NCI-H187 (cell line): ENCODE results near the gene FBXO24.

ENCODE experiments used
- DNase-seq, 2 experiments: peaks; one replicate each; lab custom pipeline; 2025; lab: John Stamatoyannopoulos, UW

The FBXO24 gene

GRCh38 chr7:100574362-100575205 lies 11.5 kb upstream of the FBXO24 start:
- no peak for DNase-seq

GRCh38 chr7:100575206-100575631 lies 10.9 kb upstream of the FBXO24 start:
- DNase-seq = no peak

- DNase-seq = no peak
These were observed 10.3 kb upstream of the FBXO24 start for GRCh38 chr7:100575746-100576383.

GRCh38 chr7:100576384-100576993 lies 9.6 kb upstream of the FBXO24 start:
- DNase-seq = no peak

- no peak for DNase-seq
These were observed 9.0 kb upstream of the FBXO24 start for GRCh38 chr7:100577103-100577502.

GRCh38 chr7:100577507-100577906 lies 8.6 kb upstream of the FBXO24 start:
- DNase-seq = no peak

- no peak for DNase-seq
These were observed 7.6 kb upstream of the FBXO24 start for GRCh38 chr7:100578246-100579183.

GRCh38 chr7:100580466-100581283 lies 5.5 kb upstream of the FBXO24 start:
- DNase-seq = no peak

GRCh38 chr7:100582041-100582579 lies 4.0 kb upstream of the FBXO24 start:
- no peak for DNase-seq

GRCh38 chr7:100582650-100583049 lies 3.5 kb upstream of the FBXO24 start:
- DNase-seq = no peak

- DNase-seq = no peak
These were observed 2.7 kb upstream of the FBXO24 start for GRCh38 chr7:100583132-100584053.

GRCh38 chr7:100584054-100584682 lies 2.0 kb upstream of the FBXO24 start:
- DNase-seq = peak in 1 of 2 experiments; percentile 52

- DNase-seq = peak; percentile 52 to 55
These were observed 1.2 kb upstream of the FBXO24 start for GRCh38 chr7:100584683-100585510.

GRCh38 chr7:100585511-100586265 lies 440 bp upstream of the FBXO24 start, which contains the start of gene LRCH4:
LRCH4 (minus strand) TSS chr7:100586129; CDS start chr7:100586100, 29 bp downstream.
- peak; percentile 59 to 66 for DNase-seq

- no peak for DNase-seq
These were observed 2.3 kb downstream of the FBXO24 start for GRCh38 chr7:100588438-100588837.

- no peak for DNase-seq
These were observed 3.3 kb downstream of the FBXO24 start for GRCh38 chr7:100589341-100589947.
